Kidney tubule cell (primary cell): ENCODE results near the gene FBRSL1.
A peak's percentile ranks its signal among the peaks of the same experiment; 100 is the strongest.
"Not testable (repeated sequence)": the region's sequence is repeated elsewhere in the genome, so short reads cannot be mapped to it uniquely, and the experiment has no call there.

Source experiments
- DNase-seq: peaks from one replicate; pipeline ENCODE4 v3.0.0-alpha.2; 2018; ENCODE audit warnings: low spot score

The FBRSL1 gene

DNA sequence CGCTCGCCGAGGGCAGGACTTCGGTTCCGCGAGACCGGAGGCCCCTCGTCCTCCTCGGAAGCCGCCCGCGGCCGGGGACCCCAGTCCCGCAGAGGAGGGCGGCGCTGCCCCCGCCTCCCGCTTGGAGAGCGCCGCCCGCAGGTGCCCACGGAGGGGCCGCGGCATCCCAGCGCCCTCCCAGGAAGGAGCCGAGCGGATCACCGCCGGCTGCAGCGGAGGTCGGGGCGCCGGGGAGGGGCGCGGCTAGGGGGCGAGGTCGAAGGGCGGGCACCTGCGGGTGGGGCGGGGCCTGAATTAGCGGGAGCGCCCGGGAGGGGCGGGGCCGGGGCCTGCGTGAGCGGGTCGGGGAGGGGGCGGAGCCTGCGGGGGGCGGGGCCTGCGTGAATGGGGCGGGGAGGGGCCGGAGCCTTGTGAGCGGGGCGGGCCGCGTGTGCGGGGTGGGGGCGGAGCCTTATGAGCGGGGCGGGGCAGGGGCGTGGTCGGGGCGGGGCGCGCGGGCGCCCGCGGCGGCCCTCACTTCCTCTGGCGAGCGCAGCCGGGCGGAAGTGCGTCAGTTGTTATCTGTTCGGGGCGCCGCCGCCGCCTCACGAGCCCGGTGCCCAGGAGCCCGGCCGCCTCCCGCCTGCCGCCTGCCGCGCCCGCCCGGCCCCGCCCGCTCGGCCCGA, at the start of gene FBRSL1:
FBRSL1 (plus strand) TSS at position 550 of the 665 bp plus-strand sequence.
- peak; percentile 86 for DNase-seq

DNA sequence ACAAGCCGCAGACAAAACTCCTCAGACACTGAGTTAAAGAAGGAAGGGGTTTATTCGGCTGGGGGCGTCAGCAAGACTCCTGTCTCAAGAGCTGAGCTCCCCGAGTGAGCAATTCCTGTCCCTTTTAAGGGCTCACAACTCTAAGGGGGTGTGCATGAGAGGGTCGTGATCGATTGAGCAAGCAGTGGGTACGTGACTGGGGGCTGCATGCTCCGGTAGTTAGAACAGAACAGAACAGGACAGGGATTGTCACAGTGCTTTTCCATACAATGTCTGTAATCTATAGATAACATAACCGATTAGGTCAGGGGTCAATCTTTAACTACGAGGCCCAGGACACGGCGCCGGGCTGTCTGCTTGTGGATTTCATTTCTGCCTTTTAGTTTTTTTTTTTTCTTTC, 49.5 kb upstream of the FBRSL1 start:
- DNase-seq: not testable (repeated sequence)

DNA sequence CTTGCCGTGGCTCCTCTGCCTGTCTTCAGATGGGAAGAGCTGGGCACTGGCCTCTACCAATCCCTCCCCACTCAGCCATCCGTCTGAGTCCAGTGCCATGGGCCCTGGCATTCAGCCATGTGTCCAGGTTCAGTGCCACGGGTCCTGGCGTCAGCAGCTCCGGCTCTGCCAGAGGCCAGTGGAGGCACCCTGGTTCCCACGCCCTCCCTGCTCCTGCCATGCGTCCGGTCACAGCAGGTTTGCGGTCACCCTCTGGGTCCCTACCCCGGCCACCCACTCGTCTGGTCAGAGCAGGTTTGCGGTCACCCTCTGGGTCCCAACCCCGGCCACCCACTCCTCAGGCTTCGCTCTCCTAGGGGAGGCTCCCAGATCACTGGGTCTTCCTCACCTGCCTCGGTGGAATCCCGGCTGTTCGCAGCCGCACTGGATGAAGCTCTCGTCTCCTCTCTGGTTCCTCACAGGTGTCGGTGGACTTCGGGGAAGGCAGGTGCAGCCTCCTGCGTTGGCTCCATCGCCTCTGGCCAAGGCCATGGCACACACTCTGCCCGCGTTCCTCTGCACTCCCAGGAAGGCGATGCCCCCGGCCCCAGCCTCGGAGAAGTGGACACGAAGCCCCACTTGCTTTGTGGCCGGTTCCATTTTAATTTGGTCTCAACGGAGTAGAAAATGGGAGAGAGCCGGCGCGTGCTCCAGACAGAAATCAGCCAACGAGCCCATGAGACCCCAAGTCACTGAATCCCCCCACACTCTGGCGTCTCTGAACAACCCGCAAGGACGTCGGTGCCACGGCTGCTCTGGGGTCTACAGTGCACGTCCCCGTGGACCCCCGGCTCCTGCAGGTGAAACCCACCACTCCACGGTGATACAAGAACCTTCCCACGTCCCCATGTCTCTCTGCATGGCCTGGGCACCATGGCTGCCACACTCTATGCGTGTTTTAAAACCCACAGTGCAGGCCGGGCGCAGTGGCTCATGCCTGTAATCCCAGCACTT, 47.8 kb upstream of the FBRSL1 start:
- no peak for DNase-seq

DNA sequence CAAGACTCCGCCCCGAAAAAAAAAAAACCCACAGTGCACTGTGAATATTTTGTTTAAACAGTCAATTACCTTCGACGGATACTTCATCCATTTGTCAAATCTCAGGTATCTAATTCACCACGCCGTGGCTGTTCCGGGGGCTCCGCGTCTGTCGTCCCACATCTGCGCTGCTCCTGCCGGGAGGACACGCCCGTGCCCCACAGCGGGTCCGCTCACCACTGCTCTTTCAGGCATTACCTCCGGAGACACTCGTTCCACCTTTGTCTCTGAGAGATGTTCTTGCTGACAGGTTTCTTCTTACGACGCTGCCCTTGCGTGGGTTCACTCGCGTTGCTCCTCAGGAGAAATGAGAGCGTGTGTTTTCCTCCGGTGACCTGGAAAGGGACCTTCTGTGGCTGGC, 46.9 kb upstream of the FBRSL1 start:
- DNase-seq: no peak

DNA sequence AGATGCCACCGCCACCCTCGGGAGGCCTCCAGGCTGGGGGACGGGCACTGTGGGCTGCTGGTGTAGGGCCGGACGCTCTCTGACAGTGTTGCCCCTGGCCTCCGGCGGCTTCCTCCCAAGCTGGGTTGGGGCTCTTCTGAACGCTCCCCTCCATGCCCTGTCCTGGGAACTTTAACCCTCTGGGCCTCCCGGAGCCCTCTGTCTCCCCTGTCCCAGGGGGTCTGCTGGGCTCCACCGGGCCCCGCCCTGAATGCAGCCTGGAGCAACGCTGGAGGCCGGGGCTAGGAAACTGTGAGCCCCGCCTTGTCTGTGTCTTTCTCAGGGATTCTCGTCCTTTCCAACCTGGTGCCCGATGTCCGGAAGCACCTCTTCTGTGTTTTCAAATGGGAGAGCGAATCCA, 45.7 kb upstream of the FBRSL1 start:
- DNase-seq: no peak

DNA sequence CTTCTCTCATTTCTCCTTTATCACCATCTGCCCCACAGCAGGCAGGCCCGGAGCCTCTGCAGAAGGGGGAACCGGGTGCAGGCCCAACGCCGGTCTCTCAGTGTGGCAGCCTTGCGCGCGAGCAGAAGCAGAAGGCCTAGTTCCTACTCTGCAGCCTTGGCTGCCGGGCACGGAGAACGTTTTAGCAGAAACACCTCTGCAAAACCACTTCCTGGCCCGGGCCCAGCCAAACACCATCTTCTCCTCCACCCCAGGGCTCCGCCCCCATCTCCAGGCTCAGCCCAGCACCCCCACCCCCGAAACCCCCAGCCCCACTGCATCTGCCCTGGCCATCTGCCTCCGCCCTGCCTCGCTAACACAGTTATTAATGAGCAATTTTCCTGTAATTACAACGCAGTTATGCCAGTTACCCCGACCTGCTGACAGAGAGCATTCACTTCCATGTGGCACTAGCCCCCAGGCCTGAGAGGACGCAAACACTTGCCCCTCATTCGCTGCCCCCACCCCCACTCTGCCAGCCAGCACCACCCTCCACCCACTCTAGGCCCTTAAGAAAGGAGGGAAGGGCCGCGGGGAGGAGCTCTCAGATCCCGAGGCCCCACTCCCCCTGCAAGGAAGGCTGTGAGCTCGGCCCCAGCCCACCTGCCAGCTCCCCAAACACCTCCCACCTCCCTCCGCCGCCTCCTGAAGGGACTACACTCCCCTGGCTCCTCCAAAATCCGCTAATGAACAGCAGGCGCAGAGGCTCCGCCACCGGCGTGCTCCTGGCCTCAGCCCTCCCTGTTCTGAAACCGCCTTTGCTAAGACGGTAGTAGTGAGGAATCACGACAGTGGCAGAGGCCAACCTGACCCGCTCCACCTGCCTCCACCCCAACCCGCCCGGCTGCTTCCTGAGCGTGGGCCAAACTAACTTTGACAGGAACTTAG, 44.7 kb upstream of the FBRSL1 start:
- no peak for DNase-seq

DNA sequence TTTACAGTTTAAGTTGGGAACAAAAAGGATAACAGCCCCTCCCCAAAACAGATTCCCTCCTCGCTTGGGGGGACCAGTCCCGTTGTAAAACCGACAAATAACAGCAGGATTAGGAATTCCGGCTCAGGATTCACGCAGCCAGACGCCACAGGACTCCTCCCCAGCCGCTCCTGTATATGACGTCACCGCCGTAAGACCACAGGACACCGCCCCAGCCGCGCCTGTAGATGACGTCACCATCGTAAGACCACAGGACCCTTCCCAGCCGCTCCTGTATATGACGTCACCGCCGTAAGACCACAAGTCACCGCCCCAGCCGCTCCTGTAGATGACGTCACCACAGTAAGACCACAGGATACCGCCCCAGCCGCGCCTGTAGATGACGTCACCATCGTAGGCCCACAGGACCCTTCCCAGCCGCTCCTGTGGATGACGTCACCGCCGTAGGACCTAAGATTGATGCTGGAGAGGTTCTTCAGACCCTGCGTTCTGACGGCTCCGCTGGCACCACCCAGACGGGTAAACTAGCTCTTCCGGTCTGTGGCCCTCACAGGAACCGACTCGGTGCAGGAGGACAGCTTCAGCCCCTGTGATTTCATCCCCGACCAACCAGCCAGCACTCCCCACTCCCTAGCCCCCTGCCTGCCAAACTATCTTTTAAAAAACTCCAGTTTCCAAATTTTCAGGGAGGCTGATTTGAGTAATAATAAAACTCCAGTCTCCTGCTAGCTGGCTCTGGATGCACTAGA, 43.9 kb upstream of the FBRSL1 start:
- peak; percentile 68 for DNase-seq

DNA sequence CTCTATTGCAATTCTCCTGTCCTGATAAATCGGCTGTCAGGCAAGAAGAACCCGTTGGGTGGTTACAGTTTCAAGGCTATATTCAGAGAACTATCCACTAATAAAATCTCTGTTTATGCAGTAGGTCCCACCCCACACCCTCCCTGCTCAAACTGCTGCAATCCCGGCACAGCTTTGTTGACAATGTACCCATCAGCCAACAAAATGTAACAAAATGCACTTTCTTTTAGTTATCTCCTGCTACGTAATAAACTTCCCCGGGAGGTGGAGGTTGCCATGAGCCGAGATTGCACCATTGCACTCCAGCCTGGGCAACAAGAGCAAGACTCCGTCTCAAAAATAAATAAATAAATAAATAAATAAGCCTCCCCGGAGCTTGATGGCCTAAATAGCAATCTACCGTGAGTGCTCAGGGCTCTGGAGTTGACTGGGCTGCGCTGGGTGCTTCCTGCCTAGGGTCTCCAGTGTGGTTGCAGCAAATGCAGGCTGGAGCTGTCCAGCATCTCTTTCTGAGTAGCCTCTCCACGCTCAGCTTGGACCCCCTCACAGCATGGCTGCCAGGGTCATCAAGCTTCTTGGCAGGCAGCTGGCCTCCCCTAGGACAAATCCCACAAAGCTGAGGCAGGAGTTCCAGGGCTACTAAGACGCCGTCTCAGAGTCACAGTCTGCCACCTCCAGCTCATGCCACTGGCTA, 43.2 kb upstream of the FBRSL1 start:
- DNase-seq: no peak

DNA sequence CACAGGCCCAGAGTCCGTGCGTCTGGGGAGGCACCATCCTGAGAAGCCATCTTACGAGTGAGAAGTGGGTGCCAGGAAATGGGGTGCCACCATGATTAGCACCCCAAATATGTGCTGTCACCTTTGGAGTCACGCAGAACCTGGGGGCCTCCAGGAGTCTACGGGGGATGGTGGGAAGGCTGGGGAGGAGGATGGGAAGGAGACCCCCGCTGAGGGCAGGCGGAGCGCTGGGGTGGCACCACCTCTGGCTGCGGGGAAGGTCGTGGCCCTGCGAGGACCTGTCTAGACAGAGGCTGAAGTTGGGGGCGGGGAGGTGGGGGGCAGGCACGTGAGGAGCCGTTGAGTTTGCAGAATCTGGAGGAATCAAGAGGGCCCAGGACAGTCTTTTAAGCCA, 42.6 kb upstream of the FBRSL1 start:
- DNase-seq: no peak

DNA sequence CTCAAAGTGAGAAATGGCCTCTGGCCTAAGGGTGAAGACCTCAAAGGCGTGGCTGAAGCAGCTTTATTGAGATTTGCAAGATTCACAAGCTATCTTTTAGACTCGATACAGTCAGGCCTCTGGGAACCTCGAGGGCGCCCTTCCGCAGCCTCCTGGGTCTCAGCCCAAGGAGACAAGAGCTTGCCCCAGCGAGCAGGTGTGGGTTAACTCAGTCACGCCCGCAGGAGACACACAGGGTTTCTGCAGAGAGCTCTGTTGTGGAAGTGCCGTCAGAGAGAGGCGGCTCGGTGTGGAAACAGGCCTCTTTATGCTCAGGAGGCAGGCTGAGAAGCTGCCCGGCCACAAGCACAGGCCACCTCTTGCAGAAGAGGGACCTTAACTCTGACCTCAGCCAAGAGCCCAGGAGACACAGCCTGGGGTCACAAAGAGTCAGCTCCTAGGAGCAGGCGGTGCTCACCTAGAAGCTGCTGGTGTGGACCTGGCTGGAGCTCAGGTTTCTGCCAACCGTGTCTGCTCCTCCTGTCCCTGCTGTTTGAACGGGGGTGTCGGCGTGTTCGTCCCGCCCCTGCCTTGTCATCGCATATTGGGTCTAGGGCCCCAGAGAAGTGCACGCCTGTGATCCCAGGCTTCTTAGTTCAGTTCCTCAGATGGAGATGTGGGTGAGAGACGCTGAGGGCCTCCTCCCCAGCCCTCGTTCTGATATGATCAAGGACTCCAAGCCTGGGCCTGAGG, 42.1 kb upstream of the FBRSL1 start:
- DNase-seq: no peak

DNA sequence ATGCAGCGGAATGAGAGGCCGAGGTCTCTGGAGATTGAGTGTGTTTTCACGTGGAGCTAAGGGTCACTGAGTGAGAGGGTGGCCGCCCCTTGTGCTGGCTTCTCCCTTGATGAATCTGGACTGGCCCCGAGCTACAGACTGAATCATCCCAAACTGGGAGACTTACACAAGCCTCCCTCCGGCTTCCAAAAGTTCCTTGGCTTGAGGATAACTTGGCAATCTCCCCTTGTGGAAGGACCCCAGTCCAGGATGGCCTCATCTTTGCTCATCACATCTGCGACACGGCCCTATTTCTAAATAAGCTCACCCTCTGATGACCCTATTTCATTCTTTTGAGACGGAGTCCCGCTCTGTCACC, 41.5 kb upstream of the FBRSL1 start:
- DNase-seq: no peak

DNA sequence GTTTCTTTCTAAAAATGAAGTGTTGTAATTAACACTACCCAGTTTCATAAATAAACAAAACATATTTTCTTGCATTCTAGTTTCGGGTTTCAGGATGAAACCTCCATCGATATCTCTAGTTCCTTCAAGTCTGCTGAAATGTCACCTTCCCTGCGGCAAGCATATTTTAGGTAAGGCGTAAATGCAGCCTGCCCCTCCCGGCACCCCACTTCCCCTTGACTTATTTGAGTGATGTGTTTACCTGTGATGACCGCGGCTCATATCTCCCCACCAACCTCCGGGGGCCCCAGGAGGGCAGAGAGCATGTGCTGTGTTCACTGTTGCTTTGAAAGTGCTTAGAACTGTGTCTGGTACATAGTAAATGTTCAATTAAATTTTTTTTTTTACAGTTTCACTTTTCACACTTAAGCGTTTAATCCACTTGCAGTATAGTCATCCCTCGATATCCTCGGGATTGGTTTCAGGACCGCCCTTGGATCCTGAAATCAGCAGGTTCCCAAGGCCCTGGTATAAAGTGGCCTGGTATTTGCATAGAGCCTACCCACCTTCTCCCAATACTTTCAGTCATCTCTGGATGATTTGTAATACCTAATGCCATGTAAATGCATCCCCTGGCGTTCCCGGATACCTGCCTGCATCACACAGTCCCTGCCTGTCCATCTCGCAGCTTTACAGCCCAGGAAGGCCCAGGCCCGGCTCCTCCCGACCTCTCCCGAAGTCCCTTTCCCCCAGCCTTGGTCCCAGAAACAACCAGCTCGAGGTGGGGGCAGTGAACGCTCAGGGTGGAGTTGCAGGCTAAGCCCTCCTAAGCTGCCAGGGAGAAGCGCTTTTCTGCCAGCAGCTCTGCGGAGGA, 40.2 kb upstream of the FBRSL1 start:
- no peak for DNase-seq

DNA sequence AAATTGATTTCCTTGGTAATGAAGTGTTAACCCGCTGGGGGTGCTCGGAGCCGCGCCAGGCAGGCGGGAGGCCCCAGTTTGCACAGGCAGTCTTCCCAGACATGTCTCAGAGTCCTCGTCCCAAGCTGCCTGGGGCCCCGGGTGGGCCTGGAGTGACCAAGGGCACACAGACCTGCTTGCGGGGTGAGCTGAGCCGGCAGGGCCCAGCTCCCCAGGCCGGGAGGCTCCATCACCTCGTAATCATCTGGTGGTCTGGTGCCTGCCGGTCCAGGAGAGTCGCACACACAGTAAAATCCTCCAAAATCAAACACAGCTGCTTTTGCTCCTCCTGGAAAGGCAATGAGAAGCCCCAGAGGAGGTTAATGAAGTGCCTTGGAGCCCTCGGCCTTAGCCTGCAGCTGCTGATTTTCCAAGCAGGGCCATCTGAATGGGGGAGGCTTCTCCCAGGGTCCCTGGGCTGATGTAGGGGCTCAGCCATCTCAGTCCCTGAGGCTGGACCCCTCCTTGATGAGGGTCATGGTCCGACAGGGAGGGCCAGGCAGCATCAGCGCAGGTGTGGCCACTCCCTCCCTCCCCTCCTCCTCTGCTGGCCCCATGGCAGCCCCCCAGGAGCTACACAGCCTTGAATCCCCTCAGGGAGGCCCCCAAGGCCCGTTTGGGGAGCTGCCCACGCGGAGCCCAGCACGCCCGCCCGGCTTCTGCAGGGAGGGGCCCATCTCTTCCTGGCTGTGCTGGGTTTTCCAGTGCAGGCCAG, 39.4 kb upstream of the FBRSL1 start:
- DNase-seq: no peak

DNA sequence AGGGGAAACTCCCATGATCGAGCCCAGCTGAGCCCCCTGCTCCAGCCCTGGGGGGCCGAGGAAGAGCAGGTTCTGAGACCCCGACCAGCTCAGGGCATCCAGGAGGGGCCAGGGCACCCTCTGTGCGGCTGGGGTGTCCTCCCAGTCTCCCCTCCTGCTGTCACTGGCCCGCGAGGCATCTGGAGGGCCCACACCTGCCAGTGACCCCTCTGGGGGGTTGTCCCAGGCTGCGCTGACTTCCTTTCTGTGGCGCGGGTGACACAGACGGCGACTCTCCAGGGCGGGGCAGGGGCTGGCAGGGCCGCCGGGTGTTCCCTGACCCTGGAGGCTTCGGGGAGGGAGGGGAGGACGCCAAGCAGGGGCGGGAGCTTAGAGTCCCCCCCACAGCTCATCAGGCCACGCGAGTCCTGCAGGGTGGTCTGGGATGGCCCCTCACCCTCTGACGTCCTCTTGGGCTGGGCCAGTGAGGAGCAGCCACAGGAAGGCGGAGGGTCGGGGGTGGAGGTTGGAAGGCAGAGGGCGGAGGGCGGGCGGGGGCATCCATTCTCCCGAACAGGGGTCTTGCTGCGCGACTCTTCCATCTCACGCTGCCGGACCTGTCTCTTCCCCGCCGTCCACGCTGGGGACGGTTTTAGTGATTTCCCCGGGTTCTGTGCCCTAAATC, 38.6 kb upstream of the FBRSL1 start:
- DNase-seq: no peak

DNA sequence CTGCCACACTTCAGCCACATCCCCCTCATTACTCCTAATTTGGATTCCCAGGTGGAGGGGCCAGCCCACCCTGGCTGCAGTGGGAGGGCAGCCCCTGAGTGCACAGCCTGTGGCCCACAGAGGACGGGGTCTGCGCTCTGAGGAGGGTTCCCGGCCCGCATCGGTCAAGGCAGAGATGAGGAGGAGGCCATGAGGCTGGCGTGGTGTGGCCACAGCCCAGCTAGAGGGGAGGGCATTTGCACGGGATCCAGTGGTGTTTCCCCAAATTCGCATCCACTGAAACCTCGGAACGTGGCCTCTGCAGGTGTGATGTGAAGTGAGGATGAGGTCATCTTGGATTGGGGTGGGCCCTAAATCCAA, 38.1 kb upstream of the FBRSL1 start:
- DNase-seq: no peak

DNA sequence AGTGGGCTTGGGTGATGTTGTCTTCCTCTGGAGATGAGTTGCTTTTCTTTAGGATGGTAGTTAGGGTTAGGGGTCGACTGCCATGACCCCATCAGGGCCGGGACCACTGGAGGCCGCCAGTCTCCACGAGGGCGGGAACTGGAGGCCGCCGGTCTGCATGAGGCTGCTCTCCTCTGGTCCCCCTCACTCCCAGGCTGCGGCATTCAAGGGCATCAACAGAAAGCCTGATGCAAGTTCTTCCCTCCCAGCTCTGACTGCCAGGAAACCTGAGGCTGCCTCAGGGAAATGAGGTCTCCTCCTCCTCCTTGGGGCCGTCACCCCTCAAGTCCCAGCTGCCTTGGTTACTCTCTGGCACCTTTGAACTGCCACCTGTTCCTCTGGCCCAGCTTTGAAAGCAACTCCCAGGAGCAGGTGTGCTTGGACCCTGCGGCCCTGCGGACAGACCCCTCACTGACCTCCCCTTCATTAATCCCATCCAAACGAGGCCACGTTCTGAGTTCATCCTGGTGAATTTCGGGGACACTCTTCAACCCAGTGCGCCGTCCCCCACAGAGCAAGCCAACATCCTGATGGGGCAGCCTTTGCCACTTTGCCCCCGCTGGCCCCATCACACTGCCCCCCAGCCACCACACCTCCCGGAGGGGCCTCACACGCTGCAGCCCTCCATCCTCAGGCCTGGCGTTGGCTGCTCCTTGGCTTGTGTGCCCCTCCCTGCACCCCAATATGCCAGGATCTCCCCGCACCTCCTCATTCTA, 37.2 kb upstream of the FBRSL1 start:
- no peak for DNase-seq
